HG03521 (cell line): ENCODE measurements around the gene SPEG.

Source experiments
- ATAC-seq: cut with Tn5 transposase; IDR thresholded peaks from one replicate; pipeline ENCODE4 v1.9.1; 2021; ENCODE audit warnings: mild to moderate bottlenecking, moderate library complexity; ENCODE audit not compliant: unreplicated experiment

SPEG gene

DNA sequence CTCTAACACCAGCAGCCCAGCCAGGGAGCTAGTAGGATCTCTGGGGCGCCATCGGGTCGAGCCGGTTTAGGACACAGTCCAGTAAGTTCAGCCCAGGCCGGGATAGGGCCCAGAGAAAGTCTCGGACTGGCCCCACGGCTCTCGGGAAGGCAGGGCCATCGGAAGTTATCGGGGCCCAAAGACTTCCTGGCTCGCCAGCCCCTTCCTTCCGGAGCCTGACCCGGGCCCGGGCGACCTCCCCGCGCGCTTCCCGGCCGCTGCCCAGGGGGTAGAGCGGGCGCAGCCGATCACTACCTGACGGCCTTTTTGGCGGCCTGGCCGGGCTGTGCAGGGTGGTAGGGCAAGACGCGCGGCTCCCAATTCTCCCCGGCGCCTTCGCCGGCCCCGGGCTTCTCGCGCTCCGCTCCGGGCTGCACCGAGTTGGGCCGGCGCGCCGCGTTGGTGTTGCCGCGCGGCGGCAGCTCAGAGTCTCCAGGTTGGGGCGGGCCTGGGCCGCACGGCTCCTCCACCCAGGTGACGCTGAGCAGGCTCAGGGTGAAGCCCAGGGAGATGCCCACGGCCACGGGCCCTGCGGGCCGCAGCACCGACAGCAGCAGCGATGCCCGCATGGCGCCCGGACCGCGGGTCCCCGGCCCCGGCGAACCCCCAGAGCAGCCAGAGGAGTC lies 108.4 kb downstream of the SPEG start:
- ATAC-seq, result peak; percentile 32

DNA sequence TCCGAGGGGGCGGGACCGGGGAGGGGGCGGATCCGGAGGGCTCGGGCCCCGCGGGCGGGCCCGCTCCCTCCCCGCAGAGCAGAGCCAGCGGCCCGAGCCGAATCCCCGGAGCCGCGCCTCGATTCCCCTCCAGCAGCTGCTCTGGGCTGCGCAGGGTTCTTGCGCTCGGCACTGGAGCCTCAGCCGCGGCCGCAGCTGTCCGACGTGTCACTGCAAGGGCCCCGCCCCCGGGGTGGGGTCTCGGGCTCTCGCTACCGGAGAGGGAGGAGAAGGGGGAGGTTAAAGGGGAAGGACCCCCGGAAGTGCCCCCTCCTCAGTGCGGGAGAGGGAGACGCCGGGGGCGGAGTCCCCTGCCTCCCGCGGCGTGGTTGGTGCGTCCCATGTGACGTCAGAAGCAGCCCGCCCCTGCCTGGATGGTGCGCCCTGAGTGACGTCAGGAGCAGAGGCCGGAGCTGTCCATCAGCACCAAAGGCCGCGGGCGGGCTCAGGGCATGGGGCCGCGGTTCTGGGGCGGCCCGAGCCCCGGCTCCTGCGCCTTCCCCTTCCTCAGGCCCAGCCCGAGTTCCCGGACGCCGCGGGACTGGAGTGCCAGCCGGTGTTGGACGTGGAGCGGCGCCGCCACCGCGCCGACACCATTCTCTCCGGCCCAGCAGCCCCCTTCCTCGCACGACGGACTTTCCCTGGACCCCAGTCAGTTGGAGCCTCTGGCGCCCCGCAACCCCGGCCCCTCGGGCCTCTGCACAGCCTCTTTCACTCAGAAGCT lies 109.1 kb downstream of the SPEG start, which contains the start of the genes CHPF and TMEM198:
Gene CHPF, minus strand, starts transcription at position 214 of the 763 bp plus-strand sequence. CDS start 271 bp downstream, outside the sequence.
Gene TMEM198, plus strand, starts transcription at position 433 of the 763 bp plus-strand sequence. CDS start 700 bp downstream, outside the sequence.
- ATAC-seq, result peak; percentile 77

DNA sequence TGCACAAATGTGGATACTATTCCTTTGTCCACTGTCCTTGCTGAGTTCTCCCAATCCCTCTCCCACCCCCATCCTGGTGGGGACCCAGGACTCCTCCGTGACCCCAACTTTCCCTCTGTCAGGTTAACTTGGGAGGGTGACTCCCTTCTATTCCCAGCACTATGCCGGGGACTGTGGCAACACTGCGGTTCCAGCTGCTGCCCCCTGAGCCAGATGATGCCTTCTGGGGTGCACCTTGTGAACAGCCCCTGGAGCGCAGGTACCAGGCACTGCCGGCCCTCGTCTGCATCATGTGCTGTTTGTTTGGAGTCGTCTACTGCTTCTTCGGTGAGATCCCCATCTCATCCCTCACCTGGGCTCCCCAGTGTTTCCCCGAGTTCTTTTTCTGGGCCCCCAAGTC lies 109.9 kb downstream of the SPEG start:
- no peak for ATAC-seq

DNA sequence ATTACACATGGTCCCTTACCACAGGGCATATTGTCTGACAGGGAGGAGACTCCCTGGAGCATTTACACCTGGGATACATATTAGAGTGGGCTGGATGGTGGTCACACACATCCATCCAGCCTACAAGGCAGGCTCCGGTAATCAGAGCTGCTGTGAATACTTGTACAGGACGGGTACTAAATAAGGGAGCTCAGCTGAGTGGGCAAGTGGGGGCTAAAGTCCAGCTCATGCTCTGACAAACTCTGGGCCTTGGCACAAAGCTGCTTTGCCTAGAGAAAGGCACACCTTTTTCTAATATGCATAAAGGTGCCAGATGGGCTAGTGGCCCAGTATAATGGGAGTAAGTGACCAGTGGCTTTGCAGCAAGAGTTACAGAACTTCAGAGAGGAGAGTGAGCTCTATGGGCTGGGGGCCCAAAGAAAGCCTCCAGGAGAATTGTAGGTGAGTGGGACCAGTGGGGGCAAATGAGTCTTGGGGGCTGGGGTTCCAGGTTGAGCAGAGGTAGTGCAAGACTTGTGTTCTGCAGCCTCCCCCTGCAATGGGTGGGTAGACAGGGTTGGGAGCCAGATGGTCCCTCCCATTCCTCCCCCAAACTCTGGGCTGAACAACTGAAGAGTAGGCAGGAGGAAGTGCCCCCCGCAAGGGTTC lies 110.8 kb downstream of the SPEG start:
- no peak for ATAC-seq

DNA sequence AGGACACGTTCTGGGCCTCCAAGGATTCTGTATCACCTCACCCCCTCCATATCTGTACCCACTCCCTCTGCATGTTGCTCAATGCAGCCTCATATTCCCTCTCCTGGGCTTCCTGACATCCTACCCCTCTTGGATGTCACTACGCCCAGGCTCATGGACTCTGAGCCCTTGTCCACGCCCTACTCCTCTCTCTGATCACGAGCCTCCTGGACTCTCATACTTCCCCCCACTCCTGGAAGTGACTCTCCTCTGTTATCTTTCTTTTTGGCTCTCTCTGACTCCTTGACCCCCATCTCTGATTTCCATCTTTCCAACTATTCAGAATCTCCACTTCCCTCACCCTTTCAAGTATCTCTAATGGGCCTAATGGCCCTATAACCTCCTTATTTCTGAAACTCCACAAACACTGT lies 111.3 kb downstream of the SPEG start:
- no peak for ATAC-seq

DNA sequence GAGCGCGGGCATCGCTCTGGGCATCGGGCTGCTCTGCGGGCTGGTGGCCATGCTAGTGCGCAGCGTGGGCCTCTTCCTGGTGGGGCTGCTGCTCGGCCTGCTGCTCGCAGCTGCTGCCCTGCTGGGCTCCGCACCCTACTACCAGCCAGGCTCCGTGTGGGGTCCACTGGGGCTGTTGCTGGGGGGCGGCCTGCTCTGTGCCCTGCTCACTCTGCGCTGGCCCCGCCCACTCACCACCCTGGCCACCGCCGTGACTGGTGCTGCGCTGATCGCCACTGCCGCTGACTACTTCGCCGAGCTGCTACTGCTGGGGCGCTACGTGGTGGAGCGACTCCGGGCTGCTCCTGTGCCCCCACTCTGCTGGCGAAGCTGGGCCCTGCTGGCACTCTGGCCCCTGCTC lies 113.0 kb downstream of the SPEG start:
- no peak for ATAC-seq
